Lung microvascular endothelial cell (primary cell): ENCODE results near the gene GOPC. TPM values are rescaled to one million over a fixed set of nuclear protein-coding genes. Genes with fewer than 3 reads are reported as not detected.
"Not testable (repeated sequence)": the region's sequence is repeated elsewhere in the genome, so short reads cannot be mapped to it uniquely, and the experiment has no call there.

Experiments used
- DNase-seq, 2 donors: peaks; one replicate each; pipeline versions ENCODE4 v3.0.0 to v3.0.0-alpha.2; 2010; ENCODE audit warnings: low read depth in 2 of 2
- total RNA-seq: library from RNA; depleted of rRNA; stranded (reverse); fragments of >200 nt; gene quantifications from 2 replicates; pipeline ENCODE4 v1.2.1, GENCODE V29; 2014

Gene GOPC
- 22.0 and 34.1 TPM in 2 replicates for total RNA-seq

DNA sequence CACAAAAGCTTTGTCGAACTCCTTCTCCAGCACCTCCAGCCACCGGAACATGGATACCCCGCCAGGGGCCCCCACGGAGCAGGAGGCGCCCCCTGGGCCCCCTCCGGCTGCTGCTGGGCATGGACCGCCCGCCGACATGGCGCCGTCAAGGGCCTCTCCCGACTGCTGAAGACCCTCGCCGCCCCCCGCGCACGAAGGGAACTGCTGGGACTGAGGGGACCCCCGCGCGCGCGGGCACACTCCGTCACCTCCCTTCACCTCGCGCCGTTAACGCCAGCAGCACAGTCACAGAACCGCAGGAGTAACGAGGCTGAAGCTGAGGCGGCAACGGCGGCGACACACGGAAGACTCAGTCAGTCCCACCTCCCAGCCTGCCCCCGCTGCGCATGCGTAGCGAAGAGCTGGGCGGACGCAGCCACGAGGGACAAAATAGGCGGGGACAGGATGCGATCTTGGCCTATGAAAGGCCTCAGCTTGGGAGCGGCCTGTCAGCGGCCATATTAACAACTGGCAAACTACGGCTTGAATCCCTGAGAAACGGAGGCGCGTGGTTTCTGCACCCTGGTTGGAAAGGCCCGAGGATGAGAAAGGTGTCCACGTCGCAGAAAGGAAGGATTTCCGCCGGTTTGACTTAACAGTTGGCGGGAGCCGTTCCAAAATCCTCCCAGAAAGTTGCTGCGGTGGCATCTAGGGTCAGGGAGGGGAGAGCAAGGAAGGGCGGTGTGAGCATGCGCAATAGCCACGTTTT, at the start of gene GOPC:
Gene GOPC (minus strand): TSS at position 361 of the 748 bp plus-strand sequence. CDS start 223 bp downstream, at position 138.
- DNase-seq, result peak; percentile 99

DNA sequence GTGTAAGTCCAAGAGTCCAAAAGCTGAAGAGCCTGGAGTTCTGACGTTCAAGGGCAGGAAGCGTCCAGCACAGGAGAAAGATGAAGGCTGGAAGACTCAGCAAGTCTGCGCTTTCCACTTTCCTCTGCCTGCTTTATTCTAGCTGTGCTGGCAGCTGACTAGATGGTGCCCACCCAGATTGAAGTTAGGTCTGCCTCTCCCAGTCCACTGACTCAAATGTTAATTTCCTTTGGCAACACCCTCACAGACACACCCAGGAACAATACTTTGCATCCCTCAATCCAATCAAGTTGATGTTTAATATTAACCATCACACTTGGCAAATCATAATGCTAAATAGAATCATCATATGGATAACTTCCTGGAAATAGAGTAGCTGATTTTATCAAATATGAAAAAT, 49.7 kb upstream of the GOPC start:
- not testable (repeated sequence) for DNase-seq

- no peak for DNase-seq
Observed at GRCh38 chr6:117642976-117643375, 40.7 kb upstream of the GOPC start.

GRCh38 chr6:117637770-117638169, 35.5 kb upstream of the GOPC start:
- DNase-seq, result no peak

DNA sequence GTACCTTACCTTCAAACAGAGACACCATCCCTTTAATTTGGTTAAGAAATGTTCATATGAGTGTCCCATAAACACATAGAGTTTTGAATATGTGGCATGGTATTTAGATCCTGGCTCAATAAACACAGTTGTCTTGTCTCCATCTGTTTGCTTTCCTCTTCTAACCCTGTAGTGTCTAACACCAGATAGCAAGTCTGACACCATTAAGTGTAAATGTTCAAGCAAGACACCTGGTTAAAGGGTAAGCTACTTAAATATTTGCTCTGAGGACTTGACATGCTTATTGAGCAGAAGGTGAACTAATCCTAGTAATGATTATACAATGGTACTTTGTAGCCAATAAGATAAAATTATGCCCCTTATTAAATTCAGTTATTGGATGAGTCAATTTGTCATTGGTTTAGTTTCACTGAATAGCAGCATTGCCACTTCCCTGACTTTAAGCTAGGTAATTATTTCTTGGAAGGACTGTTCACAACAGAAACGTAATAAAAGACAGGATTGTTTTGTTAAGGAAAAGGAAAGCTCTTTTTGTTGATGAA, 26.9 kb upstream of the GOPC start:
- no peak for DNase-seq

GRCh38 chr6:117627533-117627932, 25.2 kb upstream of the GOPC start:
- no peak for DNase-seq

- DNase-seq, result no peak
Observed at GRCh38 chr6:117624869-117625481, 22.7 kb upstream of the GOPC start.

- no peak for DNase-seq
Observed at GRCh38 chr6:117619178-117619577, 16.9 kb upstream of the GOPC start.

DNA sequence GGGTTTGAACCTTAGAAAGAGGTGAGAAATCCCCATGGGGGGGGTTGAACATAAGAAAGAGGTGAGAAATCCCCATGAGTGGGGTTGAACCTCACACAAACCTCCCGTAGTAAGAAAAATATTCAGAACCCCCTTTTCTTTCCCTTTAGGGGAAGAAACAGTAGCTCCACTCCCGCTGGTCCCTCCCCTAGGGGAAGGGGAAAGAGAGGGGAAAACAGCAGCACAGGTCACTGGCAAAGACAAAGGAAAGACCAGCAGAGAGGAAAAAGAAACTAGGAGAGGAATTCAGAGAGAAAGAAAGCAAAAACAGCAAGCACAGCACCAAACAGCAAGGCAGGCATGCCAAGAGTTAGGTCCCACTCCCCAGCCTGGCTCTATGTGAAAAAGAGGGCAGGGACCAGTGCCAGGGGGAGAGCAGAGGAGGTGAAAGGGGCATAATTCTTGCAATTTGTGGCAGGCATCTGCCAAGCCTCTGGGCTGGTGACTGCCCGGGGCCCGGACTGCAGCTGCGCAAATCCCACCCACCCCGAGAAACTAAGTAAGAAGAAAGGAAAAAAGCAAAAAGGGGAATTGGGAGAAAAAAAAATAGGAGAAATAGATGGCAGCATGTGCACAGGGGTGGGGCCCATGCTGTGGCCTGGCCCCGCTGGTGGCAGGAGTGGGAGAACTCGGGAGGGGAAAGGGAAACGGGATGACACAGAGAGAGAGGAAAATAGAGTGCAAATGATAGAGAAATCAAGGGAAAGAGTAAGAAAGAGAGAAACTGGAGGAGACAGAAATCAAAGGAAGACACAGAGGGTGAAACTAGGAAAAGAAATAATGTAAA, 15.1 kb upstream of the GOPC start:
- peak in 1 of 2 donors; percentile 77 for DNase-seq

- no peak for DNase-seq
Observed at GRCh38 chr6:117616391-117617209, 14.3 kb upstream of the GOPC start.

DNA sequence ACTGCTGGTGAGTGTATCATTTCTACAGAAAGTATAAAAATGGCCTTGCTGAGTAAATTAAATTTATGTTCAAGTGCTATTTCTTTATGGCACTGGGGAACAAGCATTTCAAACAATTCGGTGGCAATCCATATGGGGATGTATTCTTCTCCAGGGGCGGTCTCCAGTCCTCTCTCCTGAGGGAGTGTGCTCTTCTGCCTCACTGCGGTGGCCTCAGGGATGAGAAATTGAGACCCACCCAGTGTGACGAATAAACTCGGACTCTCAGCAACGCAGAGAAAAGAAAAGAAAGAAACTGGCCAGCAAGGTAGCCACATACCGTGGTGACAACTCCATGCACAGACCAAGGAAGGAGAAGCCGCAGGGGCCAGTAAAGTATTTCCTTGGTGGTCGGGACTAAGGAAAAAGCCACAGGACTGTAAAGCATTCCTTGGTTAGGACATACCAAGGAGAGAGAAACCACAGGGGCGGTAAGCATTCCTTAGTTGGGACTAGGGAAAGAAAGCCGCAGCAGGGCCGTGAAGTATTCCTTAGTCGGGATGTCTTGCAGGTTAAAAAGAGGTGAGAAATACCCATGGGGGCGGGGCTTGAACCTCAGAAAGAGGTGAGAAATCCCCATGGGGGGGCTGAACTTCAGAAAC, 13.6 kb upstream of the GOPC start:
- DNase-seq, result no peak

DNA sequence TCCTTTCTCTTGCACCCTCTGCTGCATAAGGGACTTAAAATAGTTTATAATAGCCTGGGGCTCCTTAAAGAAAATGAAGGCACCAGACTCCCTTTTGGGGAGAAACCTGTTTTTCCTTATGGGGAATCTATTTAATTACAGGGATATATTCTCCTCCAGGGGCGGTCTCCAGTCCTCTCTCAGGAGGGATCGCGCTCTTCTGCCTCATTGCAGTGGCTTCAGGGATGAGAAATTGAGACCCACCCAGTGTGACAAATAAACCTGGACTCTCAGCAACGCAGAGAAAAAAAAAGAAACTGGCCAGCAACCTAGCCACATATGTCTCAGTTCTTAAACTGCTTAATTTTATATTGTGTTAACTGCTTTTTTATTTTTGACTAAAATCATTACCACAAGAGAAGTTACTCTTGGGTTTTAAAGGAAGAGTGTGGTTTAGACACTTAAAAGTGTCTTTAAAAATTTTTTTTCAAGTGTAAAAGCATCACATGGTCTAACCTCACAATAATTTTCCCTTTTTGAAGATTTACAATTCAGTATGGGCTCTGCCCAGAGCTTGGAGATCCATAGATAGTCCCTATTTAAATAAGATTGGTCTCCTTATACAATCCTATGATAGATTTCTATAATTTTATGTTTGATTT, 11.7 kb upstream of the GOPC start:
- no peak for DNase-seq

GRCh38 chr6:117607511-117607910, 5.2 kb upstream of the GOPC start:
- no peak for DNase-seq

DNA sequence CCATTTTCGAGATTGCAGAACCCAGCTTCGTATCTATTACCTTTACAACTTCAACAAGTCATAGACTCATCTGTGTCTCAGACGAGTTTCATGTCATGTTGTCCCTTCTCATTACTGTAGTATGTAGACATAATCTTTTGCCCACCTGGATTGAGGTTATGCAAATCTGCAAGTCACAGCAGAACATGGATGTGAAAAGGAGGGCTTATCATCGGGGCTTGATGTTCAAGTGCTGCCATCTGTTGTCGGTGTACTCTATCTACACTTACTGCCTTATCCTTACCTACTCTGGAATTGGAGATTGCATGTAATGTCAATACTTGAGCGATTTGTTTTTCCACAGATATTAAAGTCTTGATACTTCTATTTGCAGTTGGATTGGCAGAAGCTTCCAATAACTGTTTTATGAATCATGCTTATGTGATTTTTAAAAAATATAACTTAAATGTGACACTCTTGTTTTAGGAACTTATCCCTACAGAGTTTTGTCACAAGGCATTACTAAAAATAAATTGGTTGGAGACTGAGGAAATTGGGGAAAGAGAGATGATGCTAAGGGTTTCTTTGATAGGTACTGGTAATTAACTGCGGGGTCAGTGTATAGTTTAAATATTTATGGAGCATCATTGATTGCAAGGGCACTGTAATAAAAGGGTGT, 3.0 kb upstream of the GOPC start:
- peak; percentile 86 to 93 for DNase-seq

- DNase-seq, result no peak
Observed at GRCh38 chr6:117603821-117604220, 1.5 kb upstream of the GOPC start.

GRCh38 chr6:117602899-117603588, 733 bp upstream of the GOPC start:
- no peak for DNase-seq

GRCh38 chr6:117601811-117602150, 530 bp downstream of the GOPC start:
- no peak for DNase-seq

DNA sequence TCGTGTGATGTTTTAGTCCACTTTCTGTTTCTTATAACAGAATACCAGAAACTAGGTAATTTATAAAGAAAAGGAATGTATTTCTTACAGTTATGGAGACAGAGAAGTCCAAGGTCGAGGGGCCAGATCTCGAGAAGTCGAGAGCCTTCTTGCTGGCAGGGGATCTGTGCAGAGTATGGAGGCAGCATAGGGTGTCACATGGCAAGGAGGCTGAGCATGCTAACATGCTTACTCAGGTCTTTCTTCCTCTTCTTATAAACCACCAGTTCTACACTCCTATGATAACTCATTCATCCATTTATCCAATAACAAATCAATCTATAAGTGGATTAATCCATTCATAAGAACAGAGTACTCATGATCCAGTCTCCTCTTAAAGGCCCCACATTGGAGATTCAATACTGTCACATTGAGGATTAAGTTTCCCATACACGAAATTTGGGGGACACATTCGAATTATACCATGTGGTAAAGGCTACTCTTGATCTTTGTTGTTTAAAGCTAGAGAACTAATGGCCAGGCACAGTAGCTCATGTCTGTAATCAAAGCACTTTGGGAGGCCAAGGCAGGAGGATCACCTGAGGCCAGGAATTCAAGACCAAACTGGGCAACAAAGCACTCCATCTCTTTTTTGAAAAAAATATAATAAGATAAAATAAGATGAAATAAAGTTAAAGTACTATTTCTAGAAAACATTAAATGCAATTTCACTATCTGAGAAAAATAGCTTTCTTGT, 2.1 kb downstream of the GOPC start:
- DNase-seq, result peak in 1 of 2 donors; percentile 8
